GM11168 (cell line): Measurements from ENCODE around the gene TSPYL2.

Experiments
- in situ Hi-C: fragments of 300-500 bp; cut with MboI; formaldehyde crosslinking; loops from one replicate; pipeline ENCODE4 v1.12.0; 2022; ENCODE audit warnings: low sequenced_read_pairs; ENCODE audit not compliant: unreplicated experiment

The TSPYL2 gene

DNA sequence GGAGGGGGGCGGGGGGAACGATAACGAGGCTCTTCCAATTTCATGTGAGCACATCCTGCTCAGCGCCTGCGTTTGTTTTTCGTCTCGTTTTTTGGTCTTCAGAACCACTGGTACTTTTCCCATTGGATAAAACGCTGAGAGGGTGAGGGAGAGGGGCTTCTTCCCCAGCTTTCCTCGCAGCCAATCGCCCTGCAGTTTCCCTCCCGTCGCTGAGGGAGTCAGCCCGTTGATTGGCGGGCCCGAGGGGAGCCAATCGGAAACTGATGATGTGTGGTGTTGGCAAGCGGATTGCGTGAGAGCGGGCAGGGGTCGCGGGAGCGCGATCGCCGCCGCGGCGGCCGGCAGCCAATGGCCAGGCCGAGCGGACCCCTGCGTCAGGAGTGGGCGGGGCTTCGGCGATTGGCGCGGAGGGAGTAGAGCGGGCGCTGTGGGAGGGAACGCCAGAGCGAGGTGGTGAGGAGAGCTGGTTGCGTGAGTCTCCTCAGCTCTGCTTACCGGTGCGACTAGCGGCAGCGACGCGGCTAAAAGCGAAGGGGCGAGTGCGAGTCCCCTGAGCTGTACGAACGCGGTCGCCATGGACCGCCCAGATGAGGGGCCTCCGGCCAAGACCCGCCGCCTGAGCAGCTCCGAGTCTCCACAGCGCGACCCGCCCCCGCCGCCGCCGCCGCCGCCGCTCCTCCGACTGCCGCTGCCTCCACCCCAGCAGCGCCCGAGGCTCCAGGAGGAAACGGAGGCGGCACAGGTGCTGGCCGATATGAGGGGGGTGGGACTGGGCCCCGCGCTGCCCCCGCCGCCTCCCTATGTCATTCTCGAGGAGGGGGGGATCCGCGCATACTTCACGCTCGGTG, at the start of gene TSPYL2:
TSPYL2 (plus strand) TSS at position 443 of the 848 bp plus-strand sequence; CDS start at position 575, 132 bp downstream.
- in situ Hi-C loops = no loop called here

DNA sequence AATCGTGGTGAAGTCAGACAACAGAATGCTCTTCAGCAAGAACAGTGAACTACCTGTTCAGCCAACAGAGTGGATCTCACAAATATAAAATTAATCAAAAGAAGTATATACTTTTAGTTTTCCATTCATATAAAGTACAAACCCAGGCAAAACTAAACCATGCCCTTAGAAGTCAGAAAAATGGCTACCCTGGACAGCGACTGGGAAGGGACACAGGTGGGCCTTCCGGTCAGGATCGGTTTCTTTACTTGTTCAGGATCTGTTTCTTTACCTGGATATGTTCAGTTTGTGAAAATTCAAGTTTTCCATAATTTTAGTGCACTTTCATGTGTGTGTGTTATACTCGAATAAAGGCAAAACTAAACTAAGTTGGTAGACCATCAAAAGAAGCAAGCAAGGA, 46.0 kb upstream of the TSPYL2 start:
- in situ Hi-C loops = no loop called here

DNA sequence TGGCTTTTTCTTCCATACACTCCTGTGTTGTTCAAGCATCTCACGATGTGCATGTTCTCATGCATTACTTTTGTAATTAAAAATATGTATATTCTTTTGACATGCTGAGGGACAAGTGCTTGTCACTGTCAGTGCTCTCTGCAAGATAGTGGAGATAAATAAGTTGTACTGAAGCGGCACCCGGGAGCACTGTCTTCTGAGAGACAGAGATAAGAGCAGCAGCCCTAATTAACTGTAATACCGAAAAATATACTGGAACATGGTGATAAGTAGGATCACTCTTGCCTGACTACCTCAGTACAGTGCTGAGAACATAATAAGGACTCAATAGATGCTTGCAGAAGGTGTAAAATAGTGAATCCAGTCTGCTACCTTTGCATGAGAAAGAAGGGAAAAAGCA, 42.9 kb upstream of the TSPYL2 start:
- in situ Hi-C loops = no loop called here

DNA sequence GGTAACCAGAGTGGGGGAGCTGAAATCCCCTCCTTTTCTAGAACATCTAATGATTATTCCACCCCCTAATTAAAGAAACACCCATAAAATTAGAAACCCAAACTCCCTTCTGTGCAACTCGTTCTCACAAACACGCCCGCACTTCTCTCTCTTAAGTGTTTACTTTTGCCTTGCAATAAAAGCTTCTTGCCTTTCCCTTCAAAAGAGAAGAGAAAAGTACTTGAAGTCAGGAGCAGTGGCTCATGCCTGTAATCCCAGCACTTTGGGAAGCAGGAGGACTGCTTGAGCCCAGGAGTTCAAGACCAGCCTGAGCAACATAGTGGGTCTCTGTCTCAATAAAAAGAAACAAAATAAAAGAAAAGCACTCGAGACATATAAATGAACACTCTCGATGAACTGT, 37.2 kb upstream of the TSPYL2 start:
- in situ Hi-C loops = no loop called here

DNA sequence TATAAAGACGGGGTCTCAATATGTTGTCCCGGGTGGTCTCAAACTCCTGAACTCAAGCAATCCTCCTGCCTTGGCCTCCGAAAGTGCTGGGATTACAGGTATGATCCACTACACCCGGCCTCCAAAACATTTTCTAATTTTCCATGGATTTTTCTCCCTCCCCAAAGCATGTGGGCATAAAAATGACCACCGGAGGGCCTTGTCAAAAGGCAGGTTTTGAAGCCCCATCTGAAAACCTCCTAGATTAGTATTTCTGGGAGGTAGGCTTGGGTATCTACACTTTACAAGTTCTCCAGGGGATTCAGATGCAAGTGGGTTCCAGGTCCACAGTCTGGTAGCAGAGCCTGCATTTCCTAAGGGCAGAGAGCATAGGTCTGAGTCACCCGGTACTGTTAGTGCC, 34.9 kb upstream of the TSPYL2 start:
- in situ Hi-C loops = no loop called here

DNA sequence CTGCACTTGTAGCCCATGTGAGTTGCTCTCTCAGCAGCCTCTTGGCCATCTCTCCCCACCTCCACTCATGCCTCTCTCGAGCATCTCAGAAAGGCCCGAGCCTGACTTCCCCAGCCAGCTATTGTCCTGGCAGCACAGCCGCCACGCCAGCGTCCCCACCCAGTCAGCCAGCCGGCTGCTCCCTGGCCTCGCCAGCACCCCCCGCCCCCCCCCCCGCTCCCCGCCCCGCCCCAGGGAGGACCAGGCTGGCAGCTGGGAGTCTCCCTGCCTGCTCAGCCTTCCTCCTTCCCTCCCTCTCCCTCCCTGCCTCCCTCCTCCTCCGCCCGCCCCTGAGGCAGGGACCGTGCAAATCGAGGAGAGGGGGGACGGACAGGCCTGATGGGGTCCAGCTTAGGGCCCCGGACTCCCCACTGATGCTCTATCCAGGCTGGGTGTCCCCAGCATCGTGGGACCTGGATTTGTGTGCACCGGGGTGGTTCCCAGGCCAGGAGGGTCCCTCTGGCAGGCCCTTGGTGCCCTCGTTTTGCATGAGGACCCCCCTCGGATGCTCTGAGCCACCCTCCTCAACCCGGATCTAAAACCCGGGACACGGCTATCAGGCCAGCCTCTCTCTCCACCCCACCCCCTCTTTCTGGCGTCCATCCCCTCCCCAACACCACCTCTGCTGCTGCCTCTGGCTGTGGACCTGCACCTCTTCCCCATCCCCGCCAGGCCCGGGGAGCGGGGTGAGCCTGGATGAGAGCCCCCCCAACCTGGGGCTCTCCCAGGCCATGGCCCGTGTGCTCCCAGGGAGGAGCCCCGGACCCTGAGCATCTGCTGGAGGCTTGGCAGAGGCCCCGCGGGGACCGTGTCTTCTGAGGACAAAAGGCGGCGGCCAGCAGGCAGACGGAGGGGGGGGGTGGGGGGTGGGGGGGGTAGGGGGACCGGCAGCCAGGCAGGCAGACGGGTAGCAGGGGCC, 33.7 kb upstream of the TSPYL2 start, which contains the start of gene GPR173:
GPR173 (plus strand) TSS at position 621 of the 958 bp plus-strand sequence. CDS start 27,833 bp downstream, outside the sequence.
- in situ Hi-C loops = no loop called here

DNA sequence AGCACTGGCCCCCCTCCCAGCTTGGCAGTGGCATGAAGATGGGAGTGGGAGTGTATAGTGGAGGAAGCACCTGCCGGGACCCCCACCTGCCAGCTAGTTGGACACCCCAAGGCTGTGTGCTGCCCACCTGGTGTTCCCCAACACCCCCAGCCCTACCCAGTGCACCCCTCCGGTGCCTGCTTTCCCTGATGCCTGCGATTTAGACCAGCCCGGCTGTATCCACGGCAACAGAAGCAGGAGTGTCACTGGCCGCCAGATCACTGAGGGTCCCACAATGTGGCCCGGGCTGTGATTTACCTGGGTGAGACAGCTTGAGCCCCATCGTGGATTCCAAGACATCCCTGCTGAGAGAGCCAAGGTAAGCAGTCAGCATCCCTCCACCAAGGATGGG, 33.0 kb upstream of the TSPYL2 start:
- in situ Hi-C loops = no loop called here

DNA sequence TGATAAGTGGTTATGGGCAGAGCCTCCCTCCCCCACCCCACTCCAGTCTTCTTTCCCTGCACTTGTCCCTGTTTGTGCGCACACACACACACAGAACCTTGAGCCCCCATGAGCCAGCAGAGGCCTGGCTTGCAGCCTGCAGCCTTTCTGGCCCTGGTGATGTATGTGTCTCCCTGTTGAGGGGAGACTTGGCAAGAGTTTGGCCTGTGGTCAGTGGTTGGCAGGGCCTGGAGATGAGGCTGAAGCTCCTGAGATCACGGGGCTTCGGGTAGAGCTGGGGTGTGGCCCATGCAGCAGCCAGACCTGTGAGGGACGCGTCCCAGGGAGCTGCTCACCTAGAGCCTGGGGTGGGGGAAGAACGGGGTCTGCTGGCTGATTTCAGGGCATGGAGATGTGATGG, 31.3 kb upstream of the TSPYL2 start:
- in situ Hi-C loops = no loop called here

DNA sequence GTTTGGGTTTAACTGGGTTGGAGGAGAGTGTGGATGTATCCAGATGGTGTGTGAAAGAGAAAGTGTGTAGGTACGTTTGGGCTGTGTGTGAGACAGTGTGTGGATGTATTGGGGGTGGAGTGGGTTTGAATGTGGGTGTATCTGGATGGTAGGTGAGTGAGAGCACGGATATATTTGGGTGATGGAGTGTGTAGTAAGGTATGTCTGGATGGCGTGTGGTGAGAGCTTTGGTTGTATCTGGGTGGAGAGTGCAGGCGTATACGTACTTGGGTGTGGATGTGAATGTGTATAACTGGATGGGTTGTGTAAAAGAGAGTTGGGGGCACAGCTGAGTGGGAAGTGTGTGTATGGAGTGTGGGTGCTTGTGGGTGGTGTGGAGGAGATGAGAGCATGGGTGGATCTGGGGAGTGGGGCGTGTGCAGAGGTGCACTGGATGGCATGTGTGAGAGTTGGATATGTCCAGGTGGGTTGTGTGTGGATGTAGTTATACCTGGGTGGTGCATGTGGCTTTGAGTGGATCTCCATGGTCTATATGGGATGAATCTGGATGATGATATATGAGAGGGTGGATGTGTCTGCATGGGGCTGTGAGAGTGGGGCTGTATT, 26.8 kb upstream of the TSPYL2 start:
- in situ Hi-C loops = no loop called here

DNA sequence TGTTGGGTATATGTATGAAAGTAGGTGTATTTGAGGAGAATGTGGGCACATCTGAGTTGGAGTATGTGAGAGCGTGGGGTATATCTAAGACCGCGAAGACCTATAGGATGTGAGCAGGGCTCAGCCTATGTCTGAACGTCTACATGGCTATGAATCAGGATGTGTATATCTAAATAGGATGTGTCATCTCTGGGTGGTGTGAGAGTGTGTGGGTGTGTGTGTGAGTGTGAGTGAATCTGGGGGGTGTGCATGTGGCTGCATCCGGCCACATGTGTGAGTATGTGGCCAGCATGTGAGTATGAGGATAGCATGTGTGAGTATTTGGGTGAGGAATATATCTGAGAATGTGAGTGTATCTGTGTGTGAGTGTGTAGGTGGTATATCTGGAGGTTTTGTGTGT, 25.9 kb upstream of the TSPYL2 start:
- in situ Hi-C loops = no loop called here

DNA sequence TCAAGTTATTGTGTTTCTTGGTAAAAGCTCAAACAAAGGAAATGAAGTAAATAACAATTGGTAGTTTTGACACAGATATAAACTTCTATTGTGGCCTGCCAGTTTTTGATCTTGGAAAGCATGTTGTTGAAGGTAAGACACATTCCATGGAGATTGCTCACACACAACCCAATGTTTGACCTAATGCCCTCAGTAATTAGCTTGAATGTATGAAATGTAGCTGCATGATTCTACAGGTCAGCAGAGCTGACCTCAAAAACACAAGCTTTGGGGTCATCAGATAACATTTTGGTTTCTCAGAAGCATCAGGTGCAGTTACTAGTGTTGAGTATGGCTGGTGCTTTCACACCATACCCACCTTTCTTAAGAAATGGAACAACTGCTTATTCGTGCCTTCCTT, 17.1 kb upstream of the TSPYL2 start:
- in situ Hi-C loops = no loop called here

DNA sequence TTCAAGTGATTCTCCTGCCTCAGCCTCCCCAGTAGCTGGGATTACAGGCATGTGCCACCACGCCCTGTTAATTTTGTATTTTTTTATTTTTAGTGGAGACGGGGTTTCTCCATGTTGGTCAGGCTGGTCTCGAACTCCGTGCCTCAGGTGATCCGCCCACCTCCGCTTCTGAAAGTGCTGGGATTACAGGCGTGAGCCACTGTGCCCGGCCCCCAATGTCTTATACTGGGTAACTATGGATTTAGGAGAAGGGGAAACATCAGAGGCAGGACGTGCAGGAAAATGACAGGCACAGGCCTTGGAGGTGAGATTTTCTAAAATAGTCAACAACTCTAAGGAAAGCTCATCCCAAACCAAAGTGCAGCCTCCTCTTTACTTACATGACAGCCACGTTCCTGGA, 11.1 kb upstream of the TSPYL2 start:
- in situ Hi-C loops = no loop called here

DNA sequence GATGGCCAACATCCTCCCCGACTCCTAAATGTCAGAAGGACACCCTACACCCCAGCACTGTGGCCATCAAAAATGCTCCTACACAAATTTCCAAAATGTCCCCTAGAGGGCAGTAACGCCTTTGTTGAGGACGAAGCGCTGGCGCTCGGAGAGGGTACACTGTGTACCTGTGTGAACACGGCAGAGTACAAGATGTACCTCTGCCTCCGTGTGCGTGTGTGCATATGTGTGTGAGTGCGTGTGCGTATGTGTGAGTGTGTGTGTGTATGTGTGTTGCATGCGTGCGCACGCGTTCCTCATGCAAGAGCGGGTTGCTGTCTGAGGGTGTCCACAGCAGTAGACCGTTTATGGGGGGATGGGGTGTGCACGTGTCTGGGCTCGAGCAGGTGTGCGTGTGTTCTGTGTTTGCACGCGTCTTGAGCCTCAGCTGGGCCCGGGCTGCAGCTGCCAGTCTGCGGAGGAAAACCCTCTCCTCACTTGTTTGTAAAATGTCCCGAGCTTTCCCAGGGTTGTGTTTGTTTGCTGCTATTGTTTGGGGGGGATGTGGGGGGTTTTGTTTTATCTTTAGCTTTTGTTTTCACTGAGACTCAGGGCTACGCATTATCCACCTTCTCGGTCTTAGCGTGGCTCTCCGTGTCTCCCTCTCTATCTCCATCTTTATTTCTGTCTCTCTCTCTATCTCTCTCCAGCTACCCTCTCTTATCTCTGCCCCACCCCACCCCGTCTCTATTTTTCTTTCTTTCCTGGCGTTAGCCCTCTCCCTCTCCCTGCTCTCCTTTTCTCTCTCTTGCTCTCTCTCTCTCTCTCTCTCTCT, 10.4 kb upstream of the TSPYL2 start:
- in situ Hi-C loops = no loop called here

DNA sequence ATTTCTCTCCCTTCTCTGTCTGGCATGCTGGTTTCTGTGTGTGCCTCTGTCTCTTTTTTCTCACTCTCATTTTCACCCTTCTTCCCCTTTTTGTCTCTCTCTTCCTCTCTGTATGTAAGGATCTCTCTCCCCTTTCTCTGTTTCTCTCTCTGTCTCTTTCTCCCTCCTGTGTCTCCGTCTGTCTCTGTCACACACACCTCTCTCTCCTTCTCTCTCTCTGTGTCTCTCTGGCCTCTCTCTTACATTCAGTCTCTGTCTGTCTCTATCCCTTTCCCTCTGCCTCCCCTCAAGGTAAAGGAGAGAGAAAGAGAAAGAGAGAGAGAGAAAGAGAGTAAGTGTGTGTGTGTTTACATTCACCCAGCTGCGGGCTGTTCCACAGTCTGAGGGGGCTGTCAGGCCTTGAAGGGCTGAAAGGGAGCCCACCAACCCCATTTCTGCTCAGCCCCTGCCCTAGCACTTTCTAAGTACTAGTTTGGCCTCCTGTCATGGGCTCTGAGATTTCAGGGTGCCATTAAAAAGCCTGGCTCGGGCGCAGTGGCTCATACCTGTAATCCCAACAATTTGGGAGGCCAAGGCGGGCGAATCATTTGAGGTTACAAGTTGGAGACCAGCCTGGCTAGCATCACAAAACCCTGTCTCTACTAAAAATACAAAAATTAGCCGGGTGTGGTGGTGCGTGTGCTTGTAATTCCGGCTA, 9.6 kb upstream of the TSPYL2 start:
- in situ Hi-C loops = no loop called here

DNA sequence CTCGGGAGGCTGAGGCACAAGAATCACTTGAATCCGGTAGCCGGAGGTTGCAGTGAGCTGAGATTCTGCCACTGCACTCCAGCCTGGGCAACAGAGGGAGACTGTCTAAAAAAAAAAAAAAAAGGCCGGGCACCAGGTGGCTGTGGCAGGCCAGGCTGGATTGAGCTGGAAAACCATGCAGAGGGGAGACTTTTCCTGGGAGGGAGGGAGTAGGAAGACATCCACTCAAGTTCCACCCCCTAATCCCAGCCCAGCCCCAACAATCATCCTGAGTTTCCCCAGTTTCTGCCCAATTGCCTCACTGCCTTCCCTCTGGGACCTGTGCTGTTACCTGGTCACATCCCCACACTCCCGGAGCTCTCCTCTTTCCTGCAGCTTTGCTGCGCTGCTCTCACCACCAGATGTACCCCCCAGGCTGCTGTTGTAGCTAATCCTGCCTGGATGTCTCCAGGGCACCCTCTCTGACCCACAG, 9.0 kb upstream of the TSPYL2 start:
- in situ Hi-C loops = no loop called here

DNA sequence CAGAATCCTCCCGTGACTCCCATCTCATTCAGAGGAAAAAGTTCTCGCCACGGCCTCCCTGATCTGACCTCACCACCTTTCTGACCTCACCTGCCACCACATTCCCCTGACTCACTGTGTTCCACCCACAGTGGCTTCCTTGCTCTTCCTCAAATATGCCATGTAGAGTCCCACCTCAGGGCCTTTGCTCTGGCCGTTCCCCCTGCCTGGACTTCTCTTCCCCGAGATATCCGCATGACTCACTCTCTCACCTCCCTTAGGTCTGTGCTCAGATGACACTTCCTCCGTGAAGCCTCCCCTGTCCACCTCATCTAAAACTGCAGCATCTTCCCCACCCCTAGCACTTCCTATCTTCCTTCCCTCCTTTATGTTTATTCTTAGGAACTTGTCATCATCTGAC, 7.2 kb upstream of the TSPYL2 start:
- in situ Hi-C loops = no loop called here

DNA sequence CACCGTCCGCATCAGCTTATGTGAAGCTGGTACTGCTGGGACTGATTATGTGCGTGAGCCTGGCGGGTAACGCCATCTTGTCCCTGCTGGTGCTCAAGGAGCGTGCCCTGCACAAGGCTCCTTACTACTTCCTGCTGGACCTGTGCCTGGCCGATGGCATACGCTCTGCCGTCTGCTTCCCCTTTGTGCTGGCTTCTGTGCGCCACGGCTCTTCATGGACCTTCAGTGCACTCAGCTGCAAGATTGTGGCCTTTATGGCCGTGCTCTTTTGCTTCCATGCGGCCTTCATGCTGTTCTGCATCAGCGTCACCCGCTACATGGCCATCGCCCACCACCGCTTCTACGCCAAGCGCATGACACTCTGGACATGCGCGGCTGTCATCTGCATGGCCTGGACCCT, 5.5 kb upstream of the TSPYL2 start:
- in situ Hi-C loops = no loop called here

DNA sequence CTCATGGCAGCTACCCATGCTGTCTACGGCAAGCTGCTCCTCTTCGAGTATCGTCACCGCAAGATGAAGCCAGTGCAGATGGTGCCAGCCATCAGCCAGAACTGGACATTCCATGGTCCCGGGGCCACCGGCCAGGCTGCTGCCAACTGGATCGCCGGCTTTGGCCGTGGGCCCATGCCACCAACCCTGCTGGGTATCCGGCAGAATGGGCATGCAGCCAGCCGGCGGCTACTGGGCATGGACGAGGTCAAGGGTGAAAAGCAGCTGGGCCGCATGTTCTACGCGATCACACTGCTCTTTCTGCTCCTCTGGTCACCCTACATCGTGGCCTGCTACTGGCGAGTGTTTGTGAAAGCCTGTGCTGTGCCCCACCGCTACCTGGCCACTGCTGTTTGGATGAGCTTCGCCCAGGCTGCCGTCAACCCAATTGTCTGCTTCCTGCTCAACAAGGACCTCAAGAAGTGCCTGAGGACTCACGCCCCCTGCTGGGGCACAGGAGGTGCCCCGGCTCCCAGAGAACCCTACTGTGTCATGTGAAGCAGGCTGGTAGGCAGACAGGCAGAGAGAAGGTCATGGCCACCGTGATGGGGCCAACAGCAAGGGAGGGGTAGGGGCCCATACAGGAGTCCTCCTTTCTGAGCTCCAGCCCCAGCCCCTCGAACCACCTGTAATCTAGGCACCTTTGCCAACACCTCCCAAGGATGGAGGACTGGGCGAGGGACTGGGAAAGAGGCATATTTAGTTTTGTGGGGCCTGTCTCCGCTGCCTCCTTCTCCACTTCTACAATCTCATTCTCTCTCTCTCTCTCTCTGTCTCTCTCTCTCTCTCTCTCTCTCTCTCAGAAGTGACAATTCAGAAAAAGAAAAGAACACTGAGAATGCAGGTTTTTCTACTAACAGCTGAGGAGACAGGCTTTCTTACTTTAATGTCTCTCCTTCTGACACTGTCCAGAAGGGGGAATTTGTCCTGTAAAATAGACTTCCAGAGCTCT, 4.7 kb upstream of the TSPYL2 start:
- in situ Hi-C loops = no loop called here
